GM12865 (cell line): ENCODE measurements around the gene KRT17.

ENCODE experiments used
- DNase-seq: peaks from one replicate; pipeline ENCODE4 v3.0.0; 2010; ENCODE audit warnings: low read depth
- H3K4me3 ChIP-seq: 2 replicates; pipeline ENCODE4 v1.5.1; 2011; ENCODE audit warnings: mild to moderate bottlenecking, low read depth, low read length, control low read depth
- TF ChIP-seq, protein P1 (sequence below): IDR thresholded peaks from 2 replicates; pipeline ENCODE4 v1.5.1; 2011; ENCODE audit warnings: low read length, control low read depth, low read depth, inconsistent platforms; ENCODE audit not compliant: insufficient read depth; ENCODE audit errors: missing control alignments

Gene KRT17

DNA sequence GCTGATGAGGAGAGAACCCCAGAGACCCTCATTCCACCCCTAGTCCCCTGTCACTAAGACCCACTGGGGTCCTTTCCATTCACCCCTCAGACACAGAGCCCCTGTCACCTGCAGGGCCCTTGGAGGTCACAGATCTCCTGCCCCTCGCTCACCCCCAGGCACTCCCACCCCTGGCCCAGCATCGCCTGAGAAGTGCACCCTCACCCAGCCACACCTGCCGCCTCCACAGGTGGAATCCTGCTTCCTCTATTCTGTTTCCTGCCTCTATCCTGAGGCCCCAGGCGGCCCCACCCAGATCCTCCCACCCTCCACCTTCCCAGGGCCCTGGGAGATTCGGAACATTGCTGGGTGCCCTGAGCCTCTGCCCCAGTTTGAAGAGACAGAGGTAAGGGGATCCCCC, 13.8 kb upstream of the KRT17 start:
- TF ChIP-seq, protein P1, sequence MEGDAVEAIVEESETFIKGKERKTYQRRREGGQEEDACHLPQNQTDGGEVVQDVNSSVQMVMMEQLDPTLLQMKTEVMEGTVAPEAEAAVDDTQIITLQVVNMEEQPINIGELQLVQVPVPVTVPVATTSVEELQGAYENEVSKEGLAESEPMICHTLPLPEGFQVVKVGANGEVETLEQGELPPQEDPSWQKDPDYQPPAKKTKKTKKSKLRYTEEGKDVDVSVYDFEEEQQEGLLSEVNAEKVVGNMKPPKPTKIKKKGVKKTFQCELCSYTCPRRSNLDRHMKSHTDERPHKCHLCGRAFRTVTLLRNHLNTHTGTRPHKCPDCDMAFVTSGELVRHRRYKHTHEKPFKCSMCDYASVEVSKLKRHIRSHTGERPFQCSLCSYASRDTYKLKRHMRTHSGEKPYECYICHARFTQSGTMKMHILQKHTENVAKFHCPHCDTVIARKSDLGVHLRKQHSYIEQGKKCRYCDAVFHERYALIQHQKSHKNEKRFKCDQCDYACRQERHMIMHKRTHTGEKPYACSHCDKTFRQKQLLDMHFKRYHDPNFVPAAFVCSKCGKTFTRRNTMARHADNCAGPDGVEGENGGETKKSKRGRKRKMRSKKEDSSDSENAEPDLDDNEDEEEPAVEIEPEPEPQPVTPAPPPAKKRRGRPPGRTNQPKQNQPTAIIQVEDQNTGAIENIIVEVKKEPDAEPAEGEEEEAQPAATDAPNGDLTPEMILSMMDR = no peak
- H3K4me3 ChIP-seq = no peak overlapping the region
- no peak for DNase-seq

DNA sequence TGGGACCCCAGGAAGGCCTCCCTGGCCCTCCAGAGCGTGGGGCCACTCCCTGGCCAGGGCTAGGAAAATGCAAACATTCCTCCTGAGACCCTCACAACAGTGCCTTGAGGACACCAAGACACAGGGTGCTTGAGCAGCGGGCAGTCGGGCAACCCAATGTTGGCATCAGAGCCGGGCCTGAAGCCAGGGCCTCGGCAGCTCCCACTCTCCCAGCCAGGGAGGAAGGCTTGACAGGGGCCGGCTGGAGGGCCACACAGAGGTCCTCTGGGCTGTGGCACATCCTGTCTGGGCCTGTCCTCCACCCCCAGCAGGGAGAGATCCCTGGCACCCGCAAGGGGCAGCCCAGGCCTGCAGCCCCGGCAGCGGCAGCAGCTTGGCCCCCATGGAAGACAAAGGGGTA, 12.3 kb upstream of the KRT17 start:
- TF ChIP-seq, protein P1 = no peak
- DNase-seq = no peak
- no peak overlapping the region for H3K4me3 ChIP-seq

DNA sequence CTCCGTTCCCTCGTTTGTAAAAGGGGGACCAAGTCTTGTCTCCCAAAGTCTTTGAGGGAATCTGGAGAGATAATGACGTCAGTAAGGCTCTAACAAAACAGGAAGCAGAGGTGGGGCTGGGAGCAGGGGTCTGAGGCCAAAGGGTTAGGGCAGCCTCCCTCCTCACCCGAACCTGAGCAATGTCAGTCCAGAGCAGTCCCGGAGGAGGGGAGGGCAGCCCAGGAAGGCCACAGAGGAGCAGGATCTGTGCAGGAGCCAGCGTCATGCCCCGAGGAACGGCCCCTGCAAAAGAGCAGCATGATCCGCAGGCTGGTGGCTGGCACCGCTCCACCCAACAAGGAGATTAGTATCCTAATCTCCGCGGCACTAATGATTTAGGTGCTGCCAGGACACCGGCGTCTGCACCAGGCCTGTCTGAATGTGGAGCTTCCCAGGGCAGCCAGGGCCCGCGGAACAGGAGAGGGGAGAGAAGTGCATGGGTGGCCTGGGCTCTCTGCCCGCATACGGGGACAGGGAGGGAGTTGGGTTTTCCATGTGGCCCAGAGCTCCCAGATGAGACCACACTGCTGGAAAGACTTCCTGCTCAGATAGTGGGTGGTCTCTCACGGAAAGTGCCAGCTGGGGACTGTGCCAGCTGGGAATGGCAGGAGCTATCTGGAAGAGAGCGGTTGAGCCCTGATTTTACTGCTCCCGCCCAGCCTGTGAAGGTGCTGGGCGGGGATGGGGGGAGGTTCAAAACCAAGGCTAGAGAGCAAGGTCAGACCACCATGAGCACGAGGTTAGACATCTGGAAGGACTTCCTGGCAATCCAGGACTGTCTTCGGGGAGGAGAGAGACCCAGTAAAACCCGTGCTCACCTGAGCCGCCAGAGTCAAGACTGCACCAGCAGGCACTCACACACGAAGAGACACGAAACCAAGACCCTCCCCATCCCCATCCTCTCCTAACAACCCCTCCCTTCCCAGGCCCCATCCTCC, 11.0 kb upstream of the KRT17 start:
- TF ChIP-seq, protein P1 = no peak
- no peak for DNase-seq
- H3K4me3 ChIP-seq = no peak overlapping the region

DNA sequence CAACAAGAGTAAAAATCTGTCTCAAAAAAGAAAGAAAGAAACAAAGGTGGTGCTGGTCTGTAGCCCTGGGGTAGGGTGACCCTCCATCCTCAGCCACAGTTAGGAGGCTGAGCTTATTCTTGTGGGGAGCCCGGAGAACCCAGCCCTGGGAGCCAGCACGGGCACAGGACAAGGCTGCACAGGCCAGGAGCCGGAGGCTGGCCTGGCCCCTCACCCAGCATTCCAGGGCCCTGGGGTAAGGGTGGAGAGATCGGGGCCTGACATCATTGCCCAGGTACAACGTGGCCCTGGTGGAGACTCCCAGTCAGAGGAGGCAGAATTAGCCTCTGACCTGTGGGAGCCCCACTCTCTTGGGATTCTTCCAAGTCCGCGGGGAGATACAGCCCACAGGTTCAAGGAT, 10.3 kb upstream of the KRT17 start:
- TF ChIP-seq, protein P1 = no peak
- H3K4me3 ChIP-seq = no peak overlapping the region
- DNase-seq = no peak

DNA sequence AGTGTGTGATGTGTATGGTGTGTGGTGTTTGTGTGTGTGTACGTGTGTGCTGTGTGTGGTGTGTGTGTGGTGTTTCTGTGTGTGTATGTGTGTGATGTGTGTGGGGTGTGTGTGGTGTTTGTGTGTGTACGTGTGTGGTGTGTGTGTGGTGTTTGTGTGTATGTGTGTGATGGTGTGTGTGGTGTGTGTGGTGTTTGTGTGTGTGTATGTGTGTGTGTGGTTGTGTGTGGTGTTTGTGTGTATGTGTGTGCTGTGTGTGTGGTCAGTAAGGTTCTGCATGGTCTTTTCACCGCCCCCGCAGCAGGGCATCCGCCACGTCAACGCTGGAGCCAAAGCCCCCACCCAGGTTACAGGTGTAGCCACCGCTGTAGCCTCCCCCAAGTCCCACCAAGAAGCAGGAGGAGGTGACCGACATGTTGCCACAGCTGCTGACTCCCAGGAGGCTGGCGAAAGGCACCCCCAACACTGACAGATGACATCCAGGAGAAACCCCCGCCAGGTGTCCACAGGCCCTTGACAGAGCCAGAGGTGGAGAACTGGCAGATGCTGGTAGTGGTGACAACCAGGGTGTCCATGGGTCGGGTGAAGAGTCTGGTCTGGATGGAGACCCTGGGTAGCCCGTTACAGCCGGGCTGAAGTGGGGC, 9.3 kb upstream of the KRT17 start:
- TF ChIP-seq, protein P1 = no peak
- peak; percentile 28 for DNase-seq
- no peak overlapping the region for H3K4me3 ChIP-seq

GRCh38 chr17:41632482-41633105, 8.2 kb upstream of the KRT17 start:
- TF ChIP-seq, protein P1 = no peak
- no peak for DNase-seq
- H3K4me3 ChIP-seq = no peak overlapping the region
